Tongue (tissue), 2 donors: ENCODE results near the gene MYO7B. TPM values are rescaled to one million over a fixed set of nuclear protein-coding genes. Genes with fewer than 3 reads are reported as not detected.

Source experiments
- DNase-seq: peaks from one replicate; pipeline ENCODE4 v3.0.0-alpha.2; 2015
- total RNA-seq: library from RNA; depleted of rRNA; stranded (reverse); fragments of >200 nt; gene quantifications from one replicate; pipeline ENCODE4 v1.2.3, GENCODE V29; 2014

MYO7B gene
- total RNA-seq, 1 donor from 2014 or later, result 1.5 TPM

- no peak for DNase-seq
Measured at GRCh38 chr2:127574656-127575055, 39.2 kb downstream of the MYO7B start.

- no peak for DNase-seq
Measured at GRCh38 chr2:127575185-127575765, 39.8 kb downstream of the MYO7B start.

DNA sequence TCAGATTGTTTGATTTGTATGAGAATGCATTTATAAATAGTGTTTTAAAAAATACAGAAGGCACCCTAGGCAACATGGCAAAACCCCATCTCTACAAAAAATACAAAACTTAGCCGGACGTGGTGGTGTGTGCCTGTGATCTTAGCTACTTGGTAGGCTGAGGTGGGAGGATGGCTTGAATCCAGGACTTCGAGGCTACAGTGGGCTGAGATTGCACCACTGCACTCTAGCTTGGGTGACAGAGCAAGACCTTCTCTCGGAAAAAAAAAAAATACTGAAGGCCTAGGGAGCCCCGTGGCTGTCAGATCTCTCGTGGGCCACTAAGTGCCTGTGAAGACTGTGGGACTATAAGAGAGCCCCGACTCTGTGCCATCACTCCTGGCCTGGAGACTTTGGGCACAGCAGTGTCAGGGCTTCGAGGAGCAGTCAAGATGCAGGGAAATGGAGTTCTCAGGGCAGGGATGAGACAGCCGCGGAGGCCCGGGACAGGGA lies 40.5 kb downstream of the MYO7B start:
- no peak for DNase-seq

- DNase-seq, result peak; percentile 90
Measured at GRCh38 chr2:127576433-127577207, 41.1 kb downstream of the MYO7B start.

- DNase-seq, result no peak
Measured at GRCh38 chr2:127577208-127577475, 41.7 kb downstream of the MYO7B start.

DNA sequence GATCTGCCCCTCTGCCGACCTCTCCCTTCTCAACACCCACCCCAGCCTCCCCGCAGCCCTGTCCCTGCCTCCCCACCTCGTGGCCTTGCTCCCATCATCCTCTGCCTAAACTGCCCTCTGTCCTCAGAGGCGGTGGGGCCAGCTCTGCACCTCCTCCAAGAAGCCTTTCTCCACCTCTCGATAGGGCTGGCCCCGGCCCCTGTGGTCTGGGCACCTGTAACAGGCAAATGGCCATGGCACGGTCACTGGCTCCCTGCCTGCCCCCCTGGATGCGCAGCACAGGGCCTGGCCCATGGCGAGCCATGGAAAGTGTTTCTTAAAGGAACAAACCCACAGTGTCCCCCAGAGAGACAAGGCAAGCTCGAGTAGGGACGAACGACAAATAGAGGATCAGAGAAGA lies 42.0 kb downstream of the MYO7B start:
- no peak for DNase-seq

DNA sequence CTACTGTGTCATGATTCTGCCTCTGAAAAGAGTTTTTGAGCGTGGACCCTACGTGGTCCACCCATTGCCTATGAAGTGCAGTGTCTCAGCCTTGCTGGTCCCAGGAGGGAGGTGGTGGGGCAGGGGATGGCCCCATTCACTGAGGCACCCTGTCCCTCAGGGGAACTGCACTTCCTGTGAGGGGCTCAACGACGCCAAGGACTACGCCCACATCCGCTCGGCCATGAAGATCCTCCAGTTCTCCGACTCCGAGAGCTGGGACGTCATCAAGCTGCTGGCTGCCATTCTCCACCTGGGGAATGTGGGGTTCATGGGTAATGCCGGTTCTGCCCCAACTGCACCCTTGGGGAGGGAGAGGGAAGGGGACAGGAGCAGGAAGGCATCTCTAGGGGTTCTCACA lies 42.5 kb downstream of the MYO7B start:
- DNase-seq, result no peak

- no peak for DNase-seq
Measured at GRCh38 chr2:127578411-127578810, 42.9 kb downstream of the MYO7B start.

GRCh38 chr2:127579231-127579630 lies 43.7 kb downstream of the MYO7B start:
- no peak for DNase-seq

DNA sequence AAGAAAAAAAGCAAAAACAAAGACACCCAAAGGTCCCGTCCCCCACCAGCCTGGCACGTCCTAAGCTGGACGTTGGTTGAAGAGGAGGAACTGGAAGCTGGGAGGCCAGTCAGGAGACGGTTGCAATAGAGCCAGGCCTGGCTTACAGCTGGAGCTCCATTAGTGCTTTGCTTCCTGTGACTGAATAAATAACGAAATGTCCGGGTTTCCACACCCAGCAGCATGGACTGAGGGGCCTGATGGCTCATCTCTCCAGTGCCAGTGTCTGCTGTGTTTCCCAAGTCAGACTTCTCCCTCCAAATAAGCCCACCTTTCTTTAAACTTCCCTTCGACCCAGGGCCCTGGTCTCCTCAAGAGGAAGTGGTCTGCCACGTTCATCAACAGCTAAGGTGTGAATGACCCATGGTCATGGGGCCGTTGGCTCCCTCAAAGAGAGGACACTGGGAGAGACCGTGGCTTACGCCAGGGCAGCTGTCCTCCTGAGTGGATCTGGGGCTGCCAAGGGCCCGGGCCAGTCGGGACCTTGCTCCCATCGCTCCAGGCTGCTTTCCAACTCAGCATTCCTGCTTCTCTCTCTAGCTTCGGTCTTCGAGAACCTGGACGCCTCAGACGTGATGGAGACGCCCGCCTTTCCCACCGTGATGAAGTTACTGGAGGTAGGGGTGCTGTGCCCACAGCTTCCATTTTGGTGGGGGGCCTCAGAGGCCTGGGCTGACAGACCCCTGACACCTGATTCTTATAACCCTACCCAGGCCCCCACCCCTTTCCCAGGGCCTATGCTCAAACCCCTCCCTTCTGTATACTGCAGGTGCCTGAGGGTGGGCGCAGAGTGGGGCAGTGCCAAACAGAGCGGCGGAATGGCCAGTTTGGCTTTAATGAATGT lies 44.9 kb downstream of the MYO7B start:
- DNase-seq, result no peak

GRCh38 chr2:127581050-127581345 lies 45.5 kb downstream of the MYO7B start:
- DNase-seq, result no peak

- DNase-seq, result no peak
Measured at GRCh38 chr2:127581516-127582490, 46.3 kb downstream of the MYO7B start.

- DNase-seq, result no peak
Measured at GRCh38 chr2:127582863-127583861, 47.7 kb downstream of the MYO7B start.

DNA sequence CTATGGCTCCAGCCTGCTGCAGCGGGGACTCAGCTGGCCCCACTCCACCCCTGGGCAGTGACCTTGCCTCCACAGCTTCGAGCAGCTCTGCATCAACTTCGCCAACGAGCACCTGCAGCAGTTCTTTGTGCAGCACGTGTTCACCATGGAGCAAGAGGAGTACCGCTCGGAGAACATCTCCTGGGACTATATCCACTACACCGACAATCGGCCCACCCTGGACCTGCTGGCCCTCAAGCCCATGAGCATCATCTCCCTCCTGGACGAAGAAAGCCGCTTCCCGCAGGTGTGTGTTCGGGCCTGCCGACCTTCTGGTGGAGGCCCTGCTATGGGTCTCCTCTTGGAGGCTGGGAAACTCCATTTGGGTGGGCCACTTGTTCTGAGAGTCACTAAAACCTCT lies 48.6 kb downstream of the MYO7B start:
- no peak for DNase-seq

DNA sequence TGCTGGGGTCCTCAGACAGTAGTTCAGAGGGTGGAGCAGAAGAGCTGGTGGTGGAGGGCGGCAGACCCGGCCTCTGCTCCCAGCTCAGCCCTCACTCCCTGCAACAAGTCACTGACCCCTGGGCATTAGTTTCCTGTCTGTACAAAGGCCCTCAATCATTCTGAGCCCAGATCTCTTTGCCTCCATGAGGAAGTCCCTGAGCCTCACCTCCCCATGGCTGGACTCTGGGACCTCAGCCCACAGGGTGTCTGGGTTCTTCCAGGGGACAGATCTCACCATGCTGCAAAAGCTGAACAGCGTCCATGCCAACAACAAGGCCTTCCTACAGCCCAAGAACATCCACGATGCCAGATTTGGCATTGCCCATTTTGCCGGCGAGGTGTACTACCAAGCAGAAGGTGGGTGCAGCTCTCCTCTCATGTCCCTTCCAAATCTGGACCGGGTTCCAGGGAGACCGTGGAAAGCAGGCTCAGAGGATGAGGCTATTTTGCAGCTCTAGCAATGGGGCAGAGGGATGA lies 49.1 kb downstream of the MYO7B start:
- no peak for DNase-seq

- DNase-seq, result no peak
Measured at GRCh38 chr2:127585270-127585807, 49.9 kb downstream of the MYO7B start.

- DNase-seq, result no peak
Measured at GRCh38 chr2:127586136-127586535, 50.7 kb downstream of the MYO7B start.

DNA sequence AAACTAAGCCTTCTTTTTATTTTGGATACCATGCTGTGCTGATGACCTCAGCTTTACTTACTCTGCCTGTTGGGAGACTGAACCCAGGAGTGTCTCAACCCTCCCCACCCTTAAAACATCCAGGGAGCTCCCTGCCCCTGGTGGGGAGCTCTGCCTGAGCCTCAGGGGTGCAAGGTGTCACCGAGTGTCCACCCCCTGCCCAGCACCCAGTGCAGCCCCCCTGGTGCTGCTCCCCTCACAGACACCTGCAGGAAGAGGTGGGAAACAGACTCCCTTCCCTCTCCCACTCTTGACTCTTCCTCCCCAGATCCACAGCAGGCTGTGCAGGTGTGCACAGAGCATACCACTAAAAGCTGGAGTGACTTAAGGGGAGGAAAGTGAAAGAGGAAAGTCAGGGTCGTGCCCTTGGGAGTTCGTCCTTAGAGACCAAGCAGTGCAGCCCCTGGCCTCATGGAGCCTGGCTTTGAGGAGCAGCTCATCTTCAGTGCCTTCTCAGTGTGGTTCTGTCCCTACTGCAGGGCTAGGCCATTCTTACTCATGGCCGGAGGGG lies 51.3 kb downstream of the MYO7B start:
- DNase-seq, result no peak

GRCh38 chr2:127588241-127588640 lies 52.8 kb downstream of the MYO7B start:
- DNase-seq, result no peak

DNA sequence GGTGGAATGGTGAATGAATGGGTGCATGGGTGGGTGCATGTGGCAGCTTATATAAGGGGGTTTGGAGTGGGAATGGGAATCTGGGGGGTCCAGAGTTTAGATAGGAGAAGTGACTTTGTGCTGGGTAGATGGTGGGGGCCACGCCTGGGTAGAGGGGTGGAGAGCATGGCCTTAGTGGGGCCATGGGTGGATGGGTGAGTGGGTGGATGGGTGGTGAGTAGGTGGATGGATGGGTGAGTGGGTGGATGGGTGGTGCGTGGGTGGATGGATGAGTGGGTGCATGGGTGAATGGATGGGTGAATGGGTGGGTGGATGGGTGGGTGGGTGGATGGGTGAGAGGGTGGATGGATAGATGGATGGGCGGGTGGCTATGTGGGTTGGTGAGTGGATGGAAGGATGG lies 53.9 kb downstream of the MYO7B start:
- DNase-seq, result no peak
